Prostate gland (tissue), 2 donors: ENCODE results near the gene FHOD3.

Experiments used
- CTCF ChIP-seq, 4 experiments: fragments of 200-600 bp in 2 of 4; fragments of 450-650 bp in 2 of 4; sonication (generic) in 2 of 4; IDR thresholded peaks; 1 replicate in 3 of 4; 2 replicates in 1 of 4; pipeline ENCODE4 v1.5.1; 2016 to 2019; ENCODE audit warnings: antibody characterized with exemption in 4 of 4, mild to moderate bottlenecking in 2 of 4, moderate library complexity in 2 of 4
- POLR2A ChIP-seq: fragments of 450-650 bp; IDR thresholded peaks from one replicate; pipeline ENCODE4 v1.6.1; 2016; ENCODE audit warnings: antibody characterized with exemption, mild to moderate bottlenecking

GRCh38 chr18:36732264-36732663 lies 434.8 kb downstream of the FHOD3 start:
- TF ChIP-seq CTCF (IDR thresholded peaks at IDR 0.05) (no peak), POLR2A (no peak)
